ENCODE results near the gene KIF16B. TPM values are rescaled to one million over a fixed set of nuclear protein-coding genes. Genes with fewer than 3 reads are reported as not detected.

Gene KIF16B
- total RNA-seq, 1 donor from 2014 or later = 19.0 TPM

- FAIRE-seq = no peak
- DNase-seq (ENCODE audit: low read depth) = no peak
- H3K4me3 ChIP-seq (ENCODE audit: low read depth, low read length) = no peak overlapping the region
- no peak for TF ChIP-seq CTCF (IDR thresholded peaks at IDR 0.05; ENCODE audit: insufficient read depth, low read length, severe bottlenecking)
- no peaks in the 10 kb centered on the region for H3K27me3 ChIP-seq (ENCODE audit: control insufficient read depth, insufficient read depth, low read length)
- no peaks in the 10 kb centered on the region for H3K36me3 ChIP-seq (ENCODE audit: control insufficient read depth, insufficient read depth, low read length)
These were observed 46.7 kb upstream of the KIF16B start for GRCh38 chr20:16619953-16620352.

- TF ChIP-seq CTCF (IDR thresholded peaks at IDR 0.05; ENCODE audit: insufficient read depth, low read length, severe bottlenecking) = no peak
- no peak for DNase-seq (ENCODE audit: low read depth)
- FAIRE-seq = no peak
- Histone ChIP-seq H3K36me3 (ENCODE audit: control insufficient read depth, insufficient read depth, low read length) (no peaks in the 10 kb centered on the region), H3K27me3 (ENCODE audit: control insufficient read depth, insufficient read depth, low read length) (no peaks in the 10 kb centered on the region), H3K4me3 (ENCODE audit: low read depth, low read length) (no peak overlapping the region)
These were observed 43.8 kb upstream of the KIF16B start for GRCh38 chr20:16617056-16617455.

- FAIRE-seq = no peak
- no peaks in the 10 kb centered on the region for H3K27me3 ChIP-seq (ENCODE audit: control insufficient read depth, insufficient read depth, low read length)
- TF ChIP-seq CTCF (IDR thresholded peaks at IDR 0.05; ENCODE audit: insufficient read depth, low read length, severe bottlenecking) = no peak
- DNase-seq (ENCODE audit: low read depth) = no peak
- no peaks in the 10 kb centered on the region for H3K36me3 ChIP-seq (ENCODE audit: control insufficient read depth, insufficient read depth, low read length)
- H3K4me3 ChIP-seq (ENCODE audit: low read depth, low read length) = no peak overlapping the region
These were observed 43.1 kb upstream of the KIF16B start for GRCh38 chr20:16616317-16616716.

- H3K27me3 ChIP-seq (ENCODE audit: control insufficient read depth, insufficient read depth, low read length) = no peaks in the 10 kb centered on the region
- H3K4me3 ChIP-seq (ENCODE audit: low read depth, low read length) = no peak overlapping the region
- TF ChIP-seq CTCF (IDR thresholded peaks at IDR 0.05; ENCODE audit: insufficient read depth, low read length, severe bottlenecking) = no peak
- DNase-seq (ENCODE audit: low read depth) (peak; percentile 81), FAIRE-seq (no peak)
- no peaks in the 10 kb centered on the region for H3K36me3 ChIP-seq (ENCODE audit: control insufficient read depth, insufficient read depth, low read length)
These were observed 42.0 kb upstream of the KIF16B start for GRCh38 chr20:16615199-16615598.

- H3K36me3 ChIP-seq (ENCODE audit: control insufficient read depth, insufficient read depth, low read length) = no peaks in the 10 kb centered on the region
- no peaks in the 10 kb centered on the region for H3K27me3 ChIP-seq (ENCODE audit: control insufficient read depth, insufficient read depth, low read length)
- DNase-seq (ENCODE audit: low read depth) = no peak
- H3K4me3 ChIP-seq (ENCODE audit: low read depth, low read length) = no peak overlapping the region
- FAIRE-seq = no peak
- TF ChIP-seq CTCF (IDR thresholded peaks at IDR 0.05; ENCODE audit: insufficient read depth, low read length, severe bottlenecking) = no peak
These were observed 40.7 kb upstream of the KIF16B start for GRCh38 chr20:16613954-16614353.

- FAIRE-seq (no peak), DNase-seq (ENCODE audit: low read depth) (no peak)
- Histone ChIP-seq H3K36me3 (ENCODE audit: control insufficient read depth, insufficient read depth, low read length) (no peaks in the 10 kb centered on the region), H3K27me3 (ENCODE audit: control insufficient read depth, insufficient read depth, low read length) (no peaks in the 10 kb centered on the region), H3K4me3 (ENCODE audit: low read depth, low read length) (no peak overlapping the region)
- no peak for TF ChIP-seq CTCF (IDR thresholded peaks at IDR 0.05; ENCODE audit: insufficient read depth, low read length, severe bottlenecking)
These were observed 39.5 kb upstream of the KIF16B start for GRCh38 chr20:16612706-16613105.

All from bronchial epithelial cell (primary cell).